Loucy (cell line): ENCODE results near the gene EVC.
"Not testable (repeated sequence)": the region's sequence is repeated elsewhere in the genome, so short reads cannot be mapped to it uniquely, and the experiment has no call there.

Experiments
- H2AFZ ChIP-seq: fragments of 200-600 bp; sonication (generic); 2 replicates; pipeline ENCODE4 v1.6.0; 2016; ENCODE audit warnings: antibody characterized with exemption, mild to moderate bottlenecking, low read length, moderate library complexity
- H3F3A ChIP-seq: fragments of 200-600 bp; 2 replicates; pipeline ENCODE4 v1.6.0; 2016; ENCODE audit warnings: antibody characterized with exemption, low read depth, mild to moderate bottlenecking
- H3K27me3 ChIP-seq: fragments of 200-600 bp; sonication (generic); 2 replicates; pipeline ENCODE4 v1.6.1; 2014; ENCODE audit warnings: low read length, mild to moderate bottlenecking; ENCODE audit not compliant: insufficient read depth, poor library complexity, severe bottlenecking
- H3K36me3 ChIP-seq: fragments of 200-600 bp; sonication (generic); 2 replicates; pipeline ENCODE4 v1.6.1; 2016; ENCODE audit warnings: low read length; ENCODE audit not compliant: insufficient read depth
- H3K4me1 ChIP-seq: fragments of 200-600 bp; sonication (generic); 2 replicates; pipeline ENCODE4 v1.5.1; 2014; ENCODE audit warnings: low read length, mild to moderate bottlenecking; ENCODE audit not compliant: insufficient read depth, poor library complexity, severe bottlenecking
- H3K4me2 ChIP-seq: fragments of 200-600 bp; sonication (generic); 2 replicates; pipeline ENCODE4 v1.6.0; 2014; ENCODE audit warnings: antibody characterized with exemption, low read length, low read depth, mild to moderate bottlenecking; ENCODE audit not compliant: poor library complexity, severe bottlenecking
- H3K4me3 ChIP-seq: fragments of 200-600 bp; sonication (generic); 2 replicates; pipeline ENCODE4 v1.5.1; 2014; ENCODE audit warnings: low read length, mild to moderate bottlenecking, mixed read lengths; ENCODE audit not compliant: poor library complexity, severe bottlenecking
- H3K79me2 ChIP-seq: fragments of 200-600 bp; sonication (generic); 2 replicates; pipeline ENCODE4 v1.6.1; 2014; ENCODE audit warnings: low read length; ENCODE audit not compliant: insufficient read depth
- H3K9ac ChIP-seq: fragments of 200-600 bp; sonication (generic); 2 replicates; pipeline ENCODE4 v1.6.0; 2014; ENCODE audit warnings: mild to moderate bottlenecking, low read depth, low read length, moderate library complexity; ENCODE audit not compliant: poor library complexity, severe bottlenecking
- H3K9me2 ChIP-seq: fragments of 200-600 bp; sonication (generic); replicated peaks from 2 replicates; pipeline ENCODE4 v1.6.1; 2016; ENCODE audit warnings: low read depth, low read length, mixed read lengths
- H3K9me3 ChIP-seq: fragments of 200-600 bp; sonication (generic); 2 replicates; pipeline ENCODE4 v1.6.1; 2014; ENCODE audit warnings: mild to moderate bottlenecking, antibody characterized with exemption, low read length, low read depth; ENCODE audit not compliant: insufficient read depth
- H4K20me1 ChIP-seq: fragments of 200-600 bp; sonication (generic); 2 replicates; pipeline ENCODE4 v1.6.0; 2014; ENCODE audit warnings: antibody characterized with exemption, low read length, mild to moderate bottlenecking; ENCODE audit not compliant: insufficient read depth, poor library complexity, severe bottlenecking
- EZH2phosphoT487 ChIP-seq: fragments of 200-600 bp; IDR thresholded peaks from 2 replicates; pipeline ENCODE4 v1.6.1; 2018; ENCODE audit warnings: antibody characterized with exemption, mild to moderate bottlenecking, moderate library complexity, borderline replicate concordance
- TF ChIP-seq, protein P1 (sequence below): fragments of 200-600 bp; sonication (generic); conservative IDR thresholded peaks from 2 replicates; pipeline ENCODE4 v1.5.1; 2014; ENCODE audit warnings: mild to moderate bottlenecking, antibody characterized with exemption, low read length

EVC gene

DNA sequence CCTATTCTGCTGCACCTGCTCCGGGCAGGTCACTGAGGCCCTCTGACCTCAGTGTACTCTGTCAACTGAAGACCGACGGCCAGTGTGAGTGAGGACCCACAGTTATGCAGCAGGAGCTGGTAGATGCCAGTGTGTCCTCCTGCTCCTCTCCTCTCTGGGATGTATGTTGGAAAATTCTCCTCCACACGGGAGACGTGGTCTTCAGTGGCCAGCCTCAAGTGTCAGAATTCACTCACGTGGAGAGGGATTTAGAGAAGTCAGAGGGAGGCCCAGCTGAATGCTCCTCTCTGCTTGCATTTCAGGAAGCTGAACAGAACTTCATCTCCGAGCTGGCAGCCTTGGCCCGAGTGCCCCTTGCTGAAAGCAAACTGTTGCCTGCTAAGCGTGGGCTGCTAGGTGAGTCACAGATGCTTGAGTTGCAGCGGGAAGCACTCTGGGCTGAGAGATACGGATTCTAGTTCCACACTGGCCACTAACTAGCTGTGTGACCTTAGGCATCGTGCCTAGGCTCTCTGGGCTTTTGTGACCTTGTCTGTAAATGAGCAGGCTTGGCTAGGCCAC lies 98.3 kb downstream of the EVC start:
- Histone ChIP-seq H3K27me3 (no peaks in the 10 kb centered on the region), H4K20me1 (no peaks in the 10 kb centered on the region), H3K4me2 (no peak overlapping the region), H3K4me1 (no peaks in the 10 kb centered on the region), H3K36me3 (no peaks in the 10 kb centered on the region), H3K9ac (no peak overlapping the region), H3K4me3 (no peak overlapping the region), H3F3A (no peaks in the 10 kb centered on the region), H3K9me2 (no peaks in the 10 kb centered on the region), H2AFZ (no peak overlapping the region), H3K79me2 (no peaks in the 10 kb centered on the region), H3K9me3 (no peaks in the 10 kb centered on the region)
- no peak for TF ChIP-seq EZH2phosphoT487
- TF ChIP-seq, protein P1, sequence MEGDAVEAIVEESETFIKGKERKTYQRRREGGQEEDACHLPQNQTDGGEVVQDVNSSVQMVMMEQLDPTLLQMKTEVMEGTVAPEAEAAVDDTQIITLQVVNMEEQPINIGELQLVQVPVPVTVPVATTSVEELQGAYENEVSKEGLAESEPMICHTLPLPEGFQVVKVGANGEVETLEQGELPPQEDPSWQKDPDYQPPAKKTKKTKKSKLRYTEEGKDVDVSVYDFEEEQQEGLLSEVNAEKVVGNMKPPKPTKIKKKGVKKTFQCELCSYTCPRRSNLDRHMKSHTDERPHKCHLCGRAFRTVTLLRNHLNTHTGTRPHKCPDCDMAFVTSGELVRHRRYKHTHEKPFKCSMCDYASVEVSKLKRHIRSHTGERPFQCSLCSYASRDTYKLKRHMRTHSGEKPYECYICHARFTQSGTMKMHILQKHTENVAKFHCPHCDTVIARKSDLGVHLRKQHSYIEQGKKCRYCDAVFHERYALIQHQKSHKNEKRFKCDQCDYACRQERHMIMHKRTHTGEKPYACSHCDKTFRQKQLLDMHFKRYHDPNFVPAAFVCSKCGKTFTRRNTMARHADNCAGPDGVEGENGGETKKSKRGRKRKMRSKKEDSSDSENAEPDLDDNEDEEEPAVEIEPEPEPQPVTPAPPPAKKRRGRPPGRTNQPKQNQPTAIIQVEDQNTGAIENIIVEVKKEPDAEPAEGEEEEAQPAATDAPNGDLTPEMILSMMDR = no peak

DNA sequence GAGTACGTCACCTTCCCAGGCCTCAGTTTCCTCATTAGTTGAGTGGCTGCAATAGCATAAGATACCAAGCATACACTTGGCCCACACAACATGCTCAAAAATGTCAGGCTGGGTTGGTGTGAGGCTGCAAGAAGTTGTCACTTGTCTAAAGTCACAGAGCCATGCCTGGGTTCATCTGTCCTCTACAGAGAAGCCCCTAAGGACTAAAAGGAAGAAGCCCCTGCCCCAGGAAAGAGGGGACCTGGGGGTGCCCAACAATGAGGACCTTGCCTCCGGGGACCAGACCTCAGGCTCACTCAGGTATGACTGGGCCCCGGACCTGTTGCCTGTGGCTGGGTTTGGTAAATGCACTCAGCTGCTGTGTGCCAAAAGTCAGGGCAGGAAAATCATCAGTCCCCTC lies 99.2 kb downstream of the EVC start:
- H3K4me1 ChIP-seq = no peaks in the 10 kb centered on the region
- H4K20me1 ChIP-seq = no peaks in the 10 kb centered on the region
- no peak overlapping the region for H3K9ac ChIP-seq
- H3K9me3 ChIP-seq = no peaks in the 10 kb centered on the region
- H3K79me2 ChIP-seq = no peaks in the 10 kb centered on the region
- H3K9me2 ChIP-seq = no peaks in the 10 kb centered on the region
- H2AFZ ChIP-seq = no peak overlapping the region
- H3K4me3 ChIP-seq = no peak overlapping the region
- H3K27me3 ChIP-seq = no peaks in the 10 kb centered on the region
- H3K4me2 ChIP-seq = no peak overlapping the region
- TF ChIP-seq EZH2phosphoT487 = no peak
- TF ChIP-seq, protein P1 = no peak
- H3F3A ChIP-seq = no peaks in the 10 kb centered on the region
- H3K36me3 ChIP-seq = no peaks in the 10 kb centered on the region

DNA sequence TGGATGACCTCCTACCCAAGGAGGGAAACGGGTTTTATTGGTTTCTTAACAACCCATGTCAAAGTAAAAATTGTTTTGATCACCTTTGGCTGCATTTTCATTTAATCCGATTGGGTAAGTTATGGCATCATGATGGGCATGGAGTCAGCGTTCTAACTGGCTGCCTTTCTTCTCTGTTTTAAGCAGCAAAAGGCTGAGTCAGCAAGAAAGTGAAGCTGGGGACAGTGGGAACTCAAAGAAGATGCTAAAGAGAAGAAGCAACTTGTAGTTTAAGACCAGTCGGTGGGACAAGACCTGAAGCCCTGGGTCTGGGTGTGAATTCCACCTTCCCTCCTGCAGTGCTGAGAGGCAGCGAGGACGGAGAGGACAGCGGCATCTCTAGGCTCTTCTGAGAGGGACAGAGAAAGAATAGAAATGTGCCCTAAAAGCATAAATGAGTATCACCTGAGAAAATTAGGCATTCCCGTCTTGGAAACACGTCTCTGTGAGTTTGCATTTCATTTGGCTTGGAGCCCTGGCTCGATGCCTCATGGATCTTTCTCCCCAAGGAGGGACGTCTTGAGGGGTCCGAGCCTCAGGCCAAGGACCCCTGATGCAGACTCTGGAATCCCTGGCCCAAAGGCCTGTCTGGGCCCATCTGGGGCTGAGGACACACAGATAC lies 99.9 kb downstream of the EVC start:
- Histone ChIP-seq H3K9me2 (no peaks in the 10 kb centered on the region), H3K79me2 (no peaks in the 10 kb centered on the region), H3K9ac (no peak overlapping the region), H3K27me3 (no peaks in the 10 kb centered on the region), H3F3A (no peaks in the 10 kb centered on the region), H3K4me1 (no peaks in the 10 kb centered on the region), H3K4me3 (no peak overlapping the region), H3K4me2 (no peak overlapping the region), H2AFZ (no peak overlapping the region), H3K36me3 (no peaks in the 10 kb centered on the region), H3K9me3 (no peaks in the 10 kb centered on the region), H4K20me1 (no peaks in the 10 kb centered on the region)
- TF ChIP-seq, protein P1 = no peak
- TF ChIP-seq EZH2phosphoT487 = no peak

DNA sequence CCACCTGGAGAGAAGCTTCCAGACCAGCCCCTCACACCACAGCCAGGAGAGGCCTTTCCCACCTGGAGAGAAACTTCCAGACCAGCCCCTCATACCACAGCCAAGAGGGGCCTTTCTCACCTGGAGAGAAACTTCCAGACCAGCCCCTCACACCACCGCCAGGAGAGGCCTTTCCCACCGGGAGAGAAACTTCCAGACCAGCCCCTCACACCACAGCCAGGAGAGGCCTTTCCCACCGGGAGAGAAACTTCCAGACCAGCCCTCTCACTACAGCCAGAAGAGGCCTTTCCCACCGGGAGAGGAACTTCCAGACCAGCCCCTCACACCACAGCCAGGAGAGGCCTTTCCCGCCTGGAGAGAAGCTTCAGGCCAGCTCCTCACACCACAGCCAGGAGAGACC lies 101.1 kb downstream of the EVC start:
- not testable (repeated sequence) for H3K4me1 ChIP-seq, H3K36me3 ChIP-seq, H3K9ac ChIP-seq

More for the DNA sequence above, 101.1 kb downstream of the EVC start:
- H3F3A ChIP-seq, H4K20me1 ChIP-seq, H3K79me2 ChIP-seq, H3K27me3 ChIP-seq, H2AFZ ChIP-seq, H3K9me2 ChIP-seq, H3K9me3 ChIP-seq, H3K4me3 ChIP-seq, H3K4me2 ChIP-seq: not testable (repeated sequence)
